HG03095 (cell line): Measurements from ENCODE around the gene KCNJ6.

Experiments
- ATAC-seq: cut with Tn5 transposase; IDR thresholded peaks from one replicate; pipeline ENCODE4 v1.9.1; 2021; ENCODE audit warnings: moderate library complexity; ENCODE audit not compliant: unreplicated experiment

KCNJ6 gene

GRCh38 chr21:37868446-37869295, 47.6 kb downstream of the KCNJ6 start:
- ATAC-seq, result no peak

GRCh38 chr21:37866027-37866426, 50.2 kb downstream of the KCNJ6 start:
- peak; percentile 69 for ATAC-seq

- no peak for ATAC-seq
Measured at GRCh38 chr21:37865156-37865555, 51.1 kb downstream of the KCNJ6 start.

DNA sequence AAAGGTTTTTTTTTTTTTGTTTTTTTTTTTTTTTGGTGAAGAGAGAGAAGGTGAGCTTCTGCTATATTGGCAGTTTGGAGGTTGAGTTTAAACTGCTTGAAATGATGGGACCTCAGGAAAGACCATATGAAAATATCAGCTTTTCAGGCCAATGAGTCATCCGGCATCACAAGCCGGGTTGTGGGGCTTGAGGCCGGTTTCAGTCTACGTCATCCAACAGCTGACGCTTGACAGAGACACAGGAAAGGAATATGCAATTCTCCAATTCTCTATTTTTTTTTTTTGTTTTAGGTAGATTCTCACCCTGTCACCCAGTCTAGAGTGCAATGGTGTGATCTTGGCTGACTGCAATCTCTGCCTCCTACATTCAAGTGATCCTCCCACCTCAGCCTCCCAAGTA, 52.4 kb downstream of the KCNJ6 start:
- ATAC-seq, result peak; percentile 49

- peak; percentile 56 for ATAC-seq
Measured at GRCh38 chr21:37862536-37862935, 53.7 kb downstream of the KCNJ6 start.

DNA sequence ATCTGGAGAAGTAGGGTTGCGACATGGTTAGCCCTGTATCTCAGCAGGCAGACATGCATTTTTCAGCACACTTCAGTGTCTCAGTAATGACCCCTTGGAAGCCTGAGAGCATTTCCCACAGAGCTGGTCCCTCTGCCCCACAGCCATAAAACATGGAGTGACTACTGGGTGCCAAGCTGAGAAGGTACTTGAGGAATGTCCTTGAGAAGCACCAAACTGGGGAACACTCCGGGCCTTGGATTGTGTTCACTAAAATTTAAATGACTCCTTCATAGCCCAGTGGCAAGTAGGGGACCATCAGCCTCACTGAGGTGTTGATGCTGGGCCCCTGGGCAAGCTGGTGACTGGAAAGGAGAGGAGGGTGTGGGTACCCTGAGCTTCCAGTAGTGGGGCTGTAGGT, 54.7 kb downstream of the KCNJ6 start:
- no peak for ATAC-seq

GRCh38 chr21:37860416-37860815, 55.8 kb downstream of the KCNJ6 start:
- no peak for ATAC-seq

DNA sequence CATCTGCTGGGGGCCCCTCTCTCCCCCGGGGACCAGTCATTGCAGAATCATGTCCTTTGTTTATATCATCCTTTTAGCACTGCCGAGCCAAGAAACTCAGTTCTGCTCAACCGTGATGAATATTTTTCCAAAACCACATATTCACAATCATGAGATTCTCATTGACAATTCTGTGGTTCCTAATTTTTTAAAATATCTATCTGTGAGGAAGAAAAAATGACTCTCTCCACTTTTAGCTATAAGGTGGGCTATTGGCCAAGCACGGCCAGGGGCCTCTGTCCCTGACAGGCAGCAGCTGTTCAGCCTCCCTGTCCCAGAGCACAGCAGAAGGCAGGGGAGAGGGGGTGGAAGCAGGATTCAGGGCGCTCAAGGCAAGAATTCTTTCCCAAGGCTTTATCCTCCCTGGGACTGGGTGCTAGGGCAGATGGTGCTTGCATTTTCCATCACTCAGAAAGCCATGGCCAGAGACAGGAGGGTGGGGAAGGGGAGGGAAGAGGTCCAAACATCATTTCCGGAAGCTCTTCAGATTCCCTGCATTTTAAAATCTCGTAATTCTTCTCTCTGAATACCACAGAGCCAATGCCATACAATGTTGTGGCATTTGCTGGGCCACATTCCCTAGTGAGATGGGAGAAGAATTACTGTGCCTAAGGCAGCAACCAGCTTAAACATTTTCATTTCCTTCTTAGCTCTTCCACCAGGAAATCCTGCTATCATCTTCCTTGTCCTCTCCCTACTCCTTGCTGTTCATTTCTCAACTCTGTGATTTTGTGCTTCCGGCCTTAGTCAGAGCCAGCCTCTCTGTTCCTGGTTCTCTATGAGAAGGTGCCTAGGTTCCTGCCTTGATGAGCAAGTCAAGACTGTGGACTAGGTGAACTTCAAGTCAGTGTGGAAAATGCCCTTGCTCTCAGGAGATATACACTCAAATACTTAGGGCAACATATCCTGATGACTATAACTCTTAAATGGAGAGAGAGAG, 60.3 kb downstream of the KCNJ6 start:
- ATAC-seq, result no peak

- no peak for ATAC-seq
Measured at GRCh38 chr21:37855271-37855646, 61.0 kb downstream of the KCNJ6 start.

DNA sequence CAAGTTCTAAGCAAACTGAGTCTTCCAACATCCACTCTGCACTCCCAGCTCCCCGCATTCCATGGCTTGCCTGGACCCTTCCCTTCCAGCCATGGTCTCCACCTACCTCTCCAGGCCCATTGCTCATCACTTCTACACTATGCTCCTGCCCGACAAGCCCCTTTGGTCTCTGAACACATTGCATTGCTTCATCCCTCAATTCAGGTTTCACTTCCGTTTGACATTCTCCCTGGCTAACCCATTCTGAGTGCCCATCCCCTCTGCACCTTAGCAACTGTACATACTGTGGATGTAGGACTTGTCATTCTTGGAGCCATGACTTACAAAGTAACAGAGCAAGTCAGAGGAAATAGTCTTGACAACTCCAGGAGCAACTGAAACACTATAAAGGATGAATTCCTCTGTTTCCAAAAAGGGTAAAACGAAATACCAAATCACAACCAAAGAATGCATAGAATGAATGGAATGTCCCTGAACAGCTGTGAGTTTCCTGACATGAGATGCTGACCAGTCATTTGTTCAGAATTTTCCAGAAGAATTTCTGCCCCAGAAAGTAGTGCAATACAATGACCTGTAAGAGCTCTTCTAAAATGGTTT, 66.7 kb downstream of the KCNJ6 start:
- no peak for ATAC-seq

DNA sequence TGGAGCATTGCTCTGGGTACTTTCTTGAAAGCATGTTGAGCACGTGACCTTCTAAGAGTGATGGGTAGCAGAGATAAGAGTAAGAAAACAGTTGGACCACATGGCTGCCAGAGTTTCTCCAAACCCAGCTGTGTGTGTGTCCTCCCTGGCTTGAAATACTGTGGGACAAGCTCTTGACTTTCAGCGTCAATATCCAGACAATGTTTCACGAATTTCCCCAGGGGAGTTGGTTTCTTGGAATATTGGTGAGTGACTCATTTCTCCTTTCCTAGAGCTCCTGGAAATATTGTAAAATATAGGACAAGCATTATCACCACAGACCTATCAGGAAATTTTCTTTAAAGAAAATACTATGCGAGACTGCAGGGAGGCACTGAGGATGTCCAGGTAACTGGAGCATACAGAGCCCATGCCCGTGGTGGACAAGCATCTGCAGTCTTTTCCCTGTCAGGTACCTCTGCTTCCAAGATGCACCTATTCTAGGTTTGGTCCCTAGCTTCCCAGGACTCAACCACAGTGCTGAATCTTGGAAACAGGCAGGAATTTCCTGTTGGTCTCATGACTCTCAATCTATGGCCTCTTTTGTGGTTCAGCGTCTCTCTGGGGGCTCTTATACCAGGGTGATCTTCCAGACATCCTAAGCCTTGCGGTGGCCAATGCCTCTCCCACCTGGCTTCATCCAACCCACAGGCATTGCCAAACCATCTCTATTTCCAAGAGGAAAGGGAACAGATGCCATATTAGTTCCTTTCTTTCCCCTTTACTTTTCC, 67.4 kb downstream of the KCNJ6 start:
- ATAC-seq, result no peak

- ATAC-seq, result no peak
Measured at GRCh38 chr21:37845535-37845934, 70.7 kb downstream of the KCNJ6 start.

DNA sequence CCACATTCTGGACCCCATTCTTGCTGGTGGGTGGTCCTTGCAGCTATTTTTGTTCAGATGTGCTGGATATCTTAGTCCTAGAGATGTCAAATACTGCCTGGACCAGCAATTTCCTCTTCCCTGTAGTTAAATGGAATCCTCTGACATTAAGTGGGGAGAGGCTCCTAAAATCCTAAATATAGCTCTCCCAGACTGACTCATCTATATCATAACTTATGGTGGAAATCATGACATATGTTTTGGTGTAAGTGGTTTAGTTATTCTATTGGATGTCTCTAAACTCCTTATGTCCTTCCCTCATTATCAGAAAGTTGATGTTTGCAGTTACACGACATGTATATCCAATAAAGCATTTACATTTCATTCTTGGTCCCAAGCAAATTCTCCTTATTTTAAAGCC, 73.1 kb downstream of the KCNJ6 start:
- no peak for ATAC-seq

DNA sequence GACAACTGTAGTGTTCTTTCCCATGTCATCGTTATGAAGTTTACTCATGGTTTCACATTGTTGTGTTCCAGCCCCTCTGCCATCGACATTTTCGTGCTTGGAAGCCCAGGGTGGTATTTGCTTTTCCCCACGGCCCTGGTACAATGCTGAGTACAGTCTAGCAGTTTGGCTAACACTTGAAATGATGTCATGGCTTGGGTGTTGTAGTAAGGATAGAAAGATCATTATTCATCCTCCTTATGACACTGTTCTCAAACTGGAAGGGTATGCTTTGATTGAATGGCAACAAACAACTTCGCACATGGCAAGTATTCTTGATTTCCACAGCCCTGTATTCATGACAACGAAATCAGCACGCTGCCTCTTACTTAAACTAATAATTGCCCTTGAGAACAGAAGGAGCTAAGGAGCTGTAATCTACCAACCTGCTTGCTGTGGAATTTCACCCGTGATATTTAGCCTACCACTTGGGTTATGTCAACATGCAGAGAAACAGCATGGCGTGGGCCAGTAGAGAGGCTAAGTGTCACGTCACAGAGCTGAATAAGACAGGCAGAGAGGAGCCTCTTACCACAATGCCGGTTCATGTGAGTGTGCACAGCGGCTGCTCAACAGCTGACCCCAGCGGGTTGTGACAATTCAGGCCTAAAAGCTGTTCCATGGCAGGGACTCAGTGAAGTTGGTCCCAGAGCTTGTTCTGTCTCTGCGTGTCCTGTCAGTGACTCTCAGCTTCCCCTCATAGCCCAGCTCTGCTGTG, 73.9 kb downstream of the KCNJ6 start:
- ATAC-seq, result no peak

DNA sequence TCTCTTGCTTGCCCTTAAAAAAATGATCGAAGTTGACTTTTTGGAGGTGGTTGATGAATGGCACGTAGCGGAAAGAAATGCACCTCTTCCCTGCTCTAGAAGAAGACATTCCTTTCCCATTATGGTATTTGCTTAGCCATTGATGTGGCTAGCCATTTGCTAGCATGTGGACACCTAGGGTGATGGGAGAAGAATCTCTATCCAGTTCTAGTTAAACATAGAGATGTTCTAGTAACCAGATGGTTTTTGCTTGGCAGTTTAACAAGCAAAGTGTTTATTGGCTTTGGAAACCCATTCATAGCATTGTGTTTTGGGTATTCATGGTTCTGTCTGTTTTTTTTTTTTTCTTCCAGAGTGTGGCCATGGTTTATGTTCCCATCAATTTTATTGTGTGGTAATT, 78.9 kb downstream of the KCNJ6 start:
- ATAC-seq, result no peak

- no peak for ATAC-seq
Measured at GRCh38 chr21:37835481-37835880, 80.8 kb downstream of the KCNJ6 start.

GRCh38 chr21:37833301-37833700, 83.0 kb downstream of the KCNJ6 start:
- no peak for ATAC-seq

- ATAC-seq, result no peak
Measured at GRCh38 chr21:37829447-37829846, 86.8 kb downstream of the KCNJ6 start.

DNA sequence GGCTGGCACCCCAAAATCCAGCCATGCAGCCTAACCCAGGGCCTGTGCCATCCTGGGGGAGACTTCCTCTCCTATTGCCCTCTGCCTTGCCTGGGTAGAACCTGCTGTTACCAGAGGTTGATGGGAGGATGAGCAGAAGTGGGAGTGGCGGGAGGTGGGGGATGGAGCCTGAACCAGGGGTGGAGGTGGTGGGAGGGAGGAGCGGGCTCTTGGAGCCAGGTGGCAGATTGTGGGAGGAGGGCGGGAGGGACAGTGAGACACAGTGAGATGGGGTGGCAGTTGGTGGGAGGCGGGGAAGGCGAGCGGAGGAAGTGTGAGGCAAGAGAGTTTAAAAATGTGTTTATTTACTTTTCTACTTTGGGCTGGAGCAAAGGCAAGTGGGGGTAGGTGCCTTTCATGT, 87.3 kb downstream of the KCNJ6 start:
- no peak for ATAC-seq

GRCh38 chr21:37828556-37828955, 87.7 kb downstream of the KCNJ6 start:
- ATAC-seq, result no peak
